HG03521 (cell line): ENCODE data around the gene C2CD4C.
"Not testable (repeated sequence)": the region's sequence is repeated elsewhere in the genome, so short reads cannot be mapped to it uniquely, and the experiment has no call there.

Experiments
- ATAC-seq: cut with Tn5 transposase; IDR thresholded peaks from one replicate; pipeline ENCODE4 v1.9.1; 2021; ENCODE audit warnings: mild to moderate bottlenecking, moderate library complexity; ENCODE audit not compliant: unreplicated experiment

Gene C2CD4C

GRCh38 chr19:418761-419671, 10.1 kb upstream of the C2CD4C start:
- ATAC-seq, result no peak

DNA sequence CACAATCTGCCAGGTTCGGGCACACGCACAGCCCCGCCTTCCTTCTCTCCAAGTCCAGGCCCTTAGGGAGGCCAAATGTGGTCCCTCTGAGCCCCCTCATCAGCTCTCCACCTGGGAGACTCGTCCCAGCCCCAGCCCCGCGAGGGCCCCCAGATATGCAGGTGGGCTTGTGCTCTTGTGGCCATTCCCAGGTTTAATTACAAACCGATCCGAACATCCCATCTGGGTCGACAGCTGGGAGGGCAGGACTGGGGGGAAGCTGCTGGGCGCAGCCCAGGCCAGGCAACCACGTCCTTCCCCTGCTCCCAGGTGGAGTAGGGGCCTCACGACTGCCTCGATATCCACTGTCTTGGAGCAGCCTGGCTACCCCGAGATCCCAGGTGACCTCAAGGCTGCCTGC, 7.5 kb upstream of the C2CD4C start:
- ATAC-seq, result no peak

- no peak for ATAC-seq
Measured at GRCh38 chr19:415292-415691, 6.3 kb upstream of the C2CD4C start.

DNA sequence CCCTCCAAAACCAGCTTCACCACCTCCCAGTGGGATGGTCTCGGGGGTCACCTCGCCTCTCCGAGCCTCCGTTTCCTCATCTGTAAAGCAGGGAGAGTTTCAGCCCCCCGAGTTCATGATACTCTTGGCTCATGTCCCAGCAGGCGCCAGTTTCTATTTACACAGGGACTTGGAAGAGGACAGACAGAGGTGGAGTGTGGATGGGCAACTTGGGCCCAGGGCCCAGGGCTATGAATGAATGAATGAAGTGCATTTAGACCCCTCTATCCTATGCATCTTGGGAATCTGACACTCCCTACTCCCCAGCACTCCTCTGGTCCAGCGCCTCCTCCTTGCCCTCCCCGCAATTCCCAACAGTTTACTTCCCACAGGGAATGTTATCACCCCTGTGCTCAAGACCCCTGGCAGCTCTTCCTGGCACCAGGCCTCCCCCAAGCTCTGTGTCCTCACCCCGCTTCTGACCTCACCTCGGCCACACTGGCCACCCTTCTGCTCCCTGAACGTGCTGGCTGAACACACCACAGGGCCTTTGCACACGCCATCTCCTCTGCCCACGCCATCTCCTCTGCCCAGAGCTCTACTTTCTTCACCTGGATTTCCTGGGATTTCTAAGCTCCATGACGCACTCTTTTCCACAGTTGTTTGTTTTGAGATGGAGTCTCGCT, 4.9 kb upstream of the C2CD4C start:
- ATAC-seq, result no peak

DNA sequence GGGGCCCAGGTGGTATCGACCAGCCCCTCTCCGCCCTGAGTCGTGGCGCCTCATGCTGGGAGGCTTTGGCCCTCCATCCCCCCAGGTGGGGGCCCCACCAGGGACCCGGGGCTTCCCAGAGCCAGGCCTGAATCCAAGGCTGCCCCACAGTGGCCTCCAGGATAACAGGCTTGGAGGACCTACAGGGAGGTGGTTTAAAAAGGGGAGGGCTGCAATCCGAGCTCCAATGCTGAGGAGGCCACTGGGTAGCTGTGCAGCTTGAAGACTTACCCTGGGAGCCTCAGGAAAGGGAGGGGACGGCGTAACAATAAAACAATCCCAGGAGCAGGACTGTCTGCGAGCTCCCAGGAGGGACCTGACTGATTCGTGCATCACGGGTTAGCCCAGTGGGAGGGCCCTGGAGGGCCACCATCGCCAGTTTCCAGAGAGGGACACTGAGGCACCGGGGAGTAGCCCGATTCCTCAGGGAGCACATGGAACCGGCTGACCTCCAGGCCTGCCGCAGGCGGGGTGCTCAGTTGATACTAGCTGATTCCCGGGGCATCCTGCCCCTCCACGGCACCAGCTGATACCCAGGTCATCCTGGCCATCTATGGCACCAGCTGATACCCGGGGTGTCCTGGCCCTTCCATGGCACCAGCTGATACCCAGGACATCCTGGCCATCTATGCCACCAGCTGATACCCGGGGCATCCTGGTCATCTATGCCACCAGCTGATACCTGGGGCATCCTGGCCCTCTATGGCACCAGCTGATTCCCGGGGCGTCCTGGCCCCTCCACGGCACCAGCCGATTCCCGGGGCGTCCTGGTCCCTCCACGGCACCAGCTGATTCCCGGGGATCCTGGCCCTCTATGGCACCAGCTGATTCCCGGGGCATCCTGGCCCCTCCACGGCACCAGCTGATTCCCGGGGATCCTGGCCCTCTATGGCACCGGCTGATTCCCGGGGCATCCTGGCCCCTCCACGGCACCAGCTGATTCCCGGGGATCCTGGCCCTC, 3.7 kb upstream of the C2CD4C start:
- no peak for ATAC-seq

DNA sequence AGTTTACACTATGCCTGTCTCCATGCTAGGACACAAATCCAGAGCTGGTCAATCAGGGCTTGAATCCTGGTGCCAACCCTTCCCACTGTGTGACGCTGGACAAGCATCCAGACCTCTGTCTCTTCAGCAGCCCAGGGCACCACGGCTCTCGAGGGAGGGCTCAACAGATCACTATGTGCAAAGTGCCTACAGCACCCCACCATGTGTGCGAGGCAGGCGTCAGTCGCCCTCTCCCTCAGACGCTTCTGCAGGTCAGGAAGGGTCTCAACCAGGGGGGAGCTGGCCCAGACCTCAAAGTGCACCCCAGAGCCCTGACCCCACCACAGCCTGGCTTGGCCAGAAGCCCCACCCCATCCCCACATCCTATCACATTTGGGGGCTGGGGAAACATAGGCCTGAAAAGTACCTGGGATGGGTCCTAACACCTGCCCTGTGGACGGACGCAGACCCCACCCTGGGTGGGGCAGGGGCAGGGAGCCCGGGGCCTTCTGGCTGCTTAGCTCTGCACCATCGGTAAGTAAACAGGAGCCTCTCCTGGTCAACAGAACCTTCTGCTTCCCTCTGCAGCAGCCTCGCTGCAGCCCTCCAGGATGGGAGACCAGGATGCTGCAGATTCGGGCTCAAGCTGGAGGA, 2.9 kb upstream of the C2CD4C start:
- no peak for ATAC-seq

GRCh38 chr19:411121-411722, 2.3 kb upstream of the C2CD4C start:
- ATAC-seq, result not testable (repeated sequence)

DNA sequence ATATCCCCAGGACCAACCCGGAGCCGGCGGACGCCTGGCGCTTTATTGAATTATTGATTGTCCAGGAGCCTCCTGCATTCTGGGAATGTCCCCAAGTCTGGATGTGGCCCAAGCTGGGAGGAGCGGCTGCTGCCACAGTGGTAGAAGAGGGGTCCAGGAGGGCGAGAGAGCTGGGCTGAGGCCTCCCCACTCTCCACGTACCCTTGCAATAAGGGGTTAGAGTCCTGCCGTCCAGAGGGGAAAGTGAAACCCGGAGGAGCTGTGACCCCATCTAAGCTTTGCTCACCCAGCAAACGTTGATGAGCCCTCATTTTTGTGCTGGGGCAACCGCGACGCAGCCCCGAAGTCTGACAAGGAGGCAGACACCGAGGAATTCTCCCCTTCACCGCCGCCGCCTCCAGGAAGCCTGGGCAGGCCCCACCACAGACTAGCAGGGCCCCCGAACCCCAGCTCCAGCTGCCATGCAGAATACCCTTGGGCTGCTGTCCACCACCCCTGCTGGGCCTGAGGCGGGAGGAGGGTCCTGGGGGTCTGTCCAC, 1.4 kb upstream of the C2CD4C start:
- ATAC-seq, result no peak

DNA sequence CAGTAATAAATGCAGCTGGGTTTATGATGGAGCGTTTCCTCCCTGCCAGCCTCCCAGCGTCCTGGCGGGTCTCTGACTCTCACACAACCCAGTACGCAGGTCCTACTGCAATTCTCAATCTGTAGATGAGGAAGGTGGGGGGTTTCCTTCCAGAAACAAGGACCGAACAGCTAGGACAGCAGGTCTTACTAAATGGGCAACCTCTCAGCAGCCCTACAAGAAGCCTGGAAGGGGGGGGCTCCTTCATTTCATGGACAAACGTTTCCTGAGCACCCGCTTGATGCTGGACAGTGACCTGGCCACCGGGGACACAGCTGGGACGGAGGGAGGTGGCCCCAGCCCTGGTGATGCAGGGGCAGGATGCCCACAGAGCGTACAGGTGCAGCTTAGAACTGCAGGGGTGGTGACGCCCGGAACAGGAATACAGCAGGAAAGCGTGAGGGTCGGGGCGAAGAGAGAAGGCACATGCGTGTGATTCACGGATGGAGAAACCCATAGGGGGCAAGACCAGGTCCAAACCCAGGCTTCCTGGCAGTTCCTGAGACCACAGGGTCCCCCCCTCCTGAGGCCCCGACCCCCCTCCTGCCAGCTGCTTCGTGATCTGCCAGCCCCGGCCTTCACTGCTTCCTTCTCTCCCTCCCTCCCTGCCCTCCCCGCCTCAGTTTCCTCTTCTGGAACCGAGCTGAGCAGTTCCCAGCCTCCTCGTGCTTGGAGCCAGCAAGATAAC, 732 bp upstream of the C2CD4C start:
- ATAC-seq, result no peak

DNA sequence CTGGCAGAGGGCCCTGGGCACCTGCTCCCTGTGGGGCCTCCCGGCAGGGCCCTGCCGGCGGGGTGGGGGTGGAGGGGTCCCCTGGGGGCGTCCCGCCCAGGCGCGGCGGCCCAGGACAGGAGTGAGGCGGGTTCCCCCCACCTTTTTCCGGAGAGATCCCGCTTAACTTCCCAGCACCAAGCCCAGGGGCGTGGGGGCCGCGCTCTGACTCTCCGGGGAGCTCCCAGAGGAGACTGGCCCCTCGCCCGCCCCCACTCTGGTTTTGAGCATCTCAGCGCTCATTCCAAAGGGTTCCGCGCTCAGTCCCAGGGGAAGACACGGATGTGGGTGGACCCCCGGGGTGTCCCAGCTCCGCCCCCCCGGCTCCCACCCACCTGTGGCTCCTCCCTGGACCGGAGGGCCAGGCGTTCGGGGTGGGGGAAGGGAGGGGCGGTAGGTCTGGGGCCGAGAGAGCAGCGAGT, 476 bp downstream of the C2CD4C start:
- no peak for ATAC-seq

- ATAC-seq, result no peak
Measured at GRCh38 chr19:407511-408440, 1.2 kb downstream of the C2CD4C start.

- ATAC-seq, result no peak
Measured at GRCh38 chr19:406971-407510, 1.9 kb downstream of the C2CD4C start.

- no peak for ATAC-seq
Measured at GRCh38 chr19:406135-406781, 2.7 kb downstream of the C2CD4C start.

DNA sequence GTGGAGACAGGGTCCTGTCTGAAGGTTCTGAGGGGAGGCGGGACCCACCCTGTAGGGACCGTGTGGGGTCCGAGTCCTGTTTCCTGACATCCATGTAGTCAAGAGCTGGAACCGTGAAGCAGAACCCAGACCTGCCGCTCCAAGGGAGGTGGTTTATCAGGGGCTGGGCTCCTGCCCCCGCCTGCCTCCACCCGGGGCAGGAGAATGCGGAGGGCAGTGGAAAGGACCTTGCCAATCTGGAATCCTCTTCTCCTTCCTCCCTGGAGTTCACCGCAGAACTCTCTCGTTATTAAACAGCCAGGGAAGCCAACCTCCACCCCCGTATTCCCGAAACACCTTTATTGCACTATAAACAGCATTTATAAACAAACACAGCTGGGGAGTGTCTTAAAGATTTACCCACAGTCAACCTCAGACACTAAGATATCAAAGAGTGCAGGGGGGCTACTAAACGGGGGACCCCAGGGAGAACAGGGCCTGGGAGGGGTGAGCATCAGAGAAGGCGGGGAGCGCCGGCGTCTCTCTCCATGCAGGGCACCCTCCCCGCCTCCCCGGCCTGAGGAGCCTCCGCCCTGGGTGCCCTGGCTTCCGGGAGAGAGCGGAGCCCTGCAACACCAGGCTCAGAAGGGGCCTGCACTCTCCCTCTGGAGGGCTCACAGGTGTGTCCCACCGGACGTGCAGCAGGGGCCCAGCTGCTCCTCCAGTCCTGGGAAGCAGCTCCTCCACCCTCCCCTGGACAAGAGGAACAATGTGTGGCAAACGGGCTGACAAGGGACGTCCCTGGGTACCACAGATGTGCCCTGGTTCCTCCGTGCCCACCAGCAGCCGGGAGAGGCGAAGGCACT, 3.6 kb downstream of the C2CD4C start:
- no peak for ATAC-seq

- no peak for ATAC-seq
Measured at GRCh38 chr19:403221-404027, 5.5 kb downstream of the C2CD4C start.

GRCh38 chr19:402786-403185, 6.2 kb downstream of the C2CD4C start:
- no peak for ATAC-seq
